Stimulated activated CD8-positive, alpha-beta memory T cell treated with anti-CD3 and anti-CD28 coated beads, Interleukin-15, amount 100 ng/mL, for 1 hour (primary cell): ENCODE results near the gene HOXD3.

Experiments used
- DNase-seq: peaks from one replicate; pipeline ENCODE4 v3.0.0-alpha.2; 2020; ENCODE audit warnings: low read depth

HOXD3 gene

DNA sequence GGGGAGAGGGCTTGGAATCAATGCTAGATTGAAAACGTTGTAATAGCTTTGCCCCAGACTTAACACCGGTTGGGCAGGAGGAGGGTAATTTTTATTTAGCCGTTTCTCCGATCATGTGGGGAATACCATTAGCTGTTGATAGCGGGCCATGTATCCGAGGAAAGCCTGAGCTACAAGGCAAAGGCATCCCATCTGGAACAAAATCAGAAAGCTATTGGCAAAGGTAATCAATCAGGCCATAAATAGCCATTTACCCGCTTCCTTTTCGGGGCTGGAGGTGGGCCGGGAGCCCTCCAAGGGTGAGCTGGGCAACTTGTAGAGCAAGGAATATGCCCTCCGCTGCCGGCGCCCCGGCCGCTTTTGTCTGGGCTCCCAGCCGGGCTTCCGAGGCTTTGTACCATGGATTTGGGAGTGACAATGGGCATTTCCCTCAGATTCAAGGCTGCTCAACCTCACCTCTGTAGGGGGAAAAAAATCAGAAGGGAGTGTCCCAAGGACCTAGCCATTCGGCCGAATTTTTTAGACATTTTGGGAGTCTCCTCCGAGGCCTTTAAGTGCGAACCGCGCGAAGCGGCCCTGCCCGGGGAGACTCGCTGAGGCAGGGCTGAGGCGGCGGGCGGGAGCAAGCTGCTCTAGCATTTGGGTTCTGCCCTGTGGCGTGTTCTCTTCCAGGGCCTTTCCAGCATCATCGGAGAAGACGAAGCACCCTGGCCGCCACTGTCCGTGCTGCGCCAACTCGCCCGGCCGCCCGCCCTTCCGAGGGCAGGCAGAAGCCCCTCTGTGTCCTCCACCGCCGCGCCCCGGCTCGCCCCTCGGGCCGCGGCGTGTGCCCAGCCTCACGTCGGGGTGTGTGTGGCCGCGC, 35.7 kb upstream of the HOXD3 start:
- DNase-seq = no peak

DNA sequence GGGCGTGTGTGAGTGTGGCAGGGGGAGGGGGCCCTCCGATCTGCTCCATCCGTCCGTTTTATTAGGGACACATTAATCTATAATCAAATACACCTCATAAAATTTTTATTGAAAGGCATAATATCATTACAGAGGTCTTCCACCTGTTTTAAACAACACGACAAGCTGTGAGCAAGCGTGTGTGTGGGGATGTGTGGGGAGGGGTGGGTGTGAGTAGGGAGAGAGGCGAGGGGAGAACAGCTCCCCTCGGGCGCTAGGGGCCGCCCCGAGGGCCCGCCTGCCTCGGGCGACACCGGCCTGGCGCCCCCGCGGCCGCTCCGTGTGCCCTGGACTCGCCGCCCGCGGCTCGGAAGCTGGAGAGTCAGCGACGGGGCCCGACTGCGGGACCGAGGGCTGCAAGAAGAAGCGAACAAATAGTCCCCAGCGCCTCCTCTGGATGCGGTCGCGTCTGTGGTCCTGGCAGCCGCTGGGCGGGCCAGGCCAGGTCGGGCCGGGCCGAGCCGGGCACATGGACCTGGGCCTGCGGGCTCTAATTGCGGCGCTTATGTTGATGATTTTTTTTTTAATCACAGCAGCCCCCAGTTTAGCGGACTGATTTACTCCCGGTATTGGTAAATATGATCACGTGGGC, 34.9 kb upstream of the HOXD3 start:
- no peak for DNase-seq

DNA sequence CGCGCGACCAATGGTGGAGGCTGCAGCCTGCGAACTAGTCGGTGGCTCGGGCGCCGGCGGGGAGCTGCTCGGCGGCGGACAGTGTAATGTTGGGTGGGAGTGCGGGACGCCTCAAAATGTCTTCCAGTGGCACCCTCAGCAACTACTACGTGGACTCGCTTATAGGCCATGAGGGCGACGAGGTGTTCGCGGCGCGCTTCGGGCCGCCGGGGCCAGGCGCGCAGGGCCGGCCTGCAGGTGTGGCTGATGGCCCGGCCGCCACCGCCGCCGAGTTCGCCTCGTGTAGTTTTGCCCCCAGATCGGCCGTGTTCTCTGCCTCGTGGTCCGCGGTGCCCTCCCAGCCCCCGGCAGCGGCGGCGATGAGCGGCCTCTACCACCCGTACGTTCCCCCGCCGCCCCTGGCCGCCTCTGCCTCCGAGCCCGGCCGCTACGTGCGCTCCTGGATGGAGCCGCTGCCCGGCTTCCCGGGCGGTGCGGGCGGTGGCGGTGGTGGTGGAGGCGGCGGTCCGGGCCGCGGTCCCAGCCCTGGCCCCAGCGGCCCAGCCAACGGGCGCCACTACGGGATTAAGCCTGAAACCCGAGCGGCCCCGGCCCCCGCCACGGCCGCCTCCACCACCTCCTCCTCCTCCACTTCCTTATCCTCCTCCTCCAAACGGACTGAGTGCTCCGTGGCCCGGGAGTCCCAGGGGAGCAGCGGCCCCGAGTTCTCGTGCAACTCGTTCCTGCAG, 34.3 kb upstream of the HOXD3 start, which contains the start of gene HOXD9:
TSS of gene HOXD9 (plus strand) at position 37 of the 728 bp plus-strand sequence. CDS start at position 87, 50 bp downstream.
- no peak for DNase-seq

DNA sequence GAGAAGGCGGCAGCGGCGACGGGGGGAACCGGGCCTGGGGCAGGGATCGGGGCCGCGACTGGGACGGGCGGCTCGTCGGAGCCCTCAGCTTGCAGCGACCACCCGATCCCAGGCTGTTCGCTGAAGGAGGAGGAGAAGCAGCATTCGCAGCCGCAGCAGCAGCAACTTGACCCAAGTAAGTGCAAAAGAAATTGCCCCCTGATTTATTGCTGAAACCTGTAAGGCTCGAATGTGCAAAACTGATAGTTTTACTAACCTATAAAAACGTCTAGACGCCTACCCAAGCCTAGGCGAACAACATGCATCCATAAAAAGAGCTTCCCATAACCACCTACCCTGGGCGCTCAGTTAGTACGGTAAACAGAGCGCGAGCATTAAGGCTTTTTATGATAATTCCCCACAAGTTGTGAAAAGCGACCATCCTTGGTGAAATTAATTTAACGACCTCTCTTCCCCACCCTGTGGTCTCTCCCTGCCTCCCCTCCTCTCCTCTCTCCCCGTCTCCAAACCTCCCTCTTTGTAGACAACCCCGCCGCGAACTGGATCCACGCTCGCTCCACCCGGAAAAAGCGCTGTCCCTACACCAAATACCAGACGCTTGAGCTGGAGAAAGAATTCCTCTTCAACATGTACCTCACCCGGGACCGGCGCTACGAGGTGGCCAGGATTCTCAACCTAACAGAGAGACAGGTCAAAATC, 33.5 kb upstream of the HOXD3 start:
- DNase-seq = no peak

DNA sequence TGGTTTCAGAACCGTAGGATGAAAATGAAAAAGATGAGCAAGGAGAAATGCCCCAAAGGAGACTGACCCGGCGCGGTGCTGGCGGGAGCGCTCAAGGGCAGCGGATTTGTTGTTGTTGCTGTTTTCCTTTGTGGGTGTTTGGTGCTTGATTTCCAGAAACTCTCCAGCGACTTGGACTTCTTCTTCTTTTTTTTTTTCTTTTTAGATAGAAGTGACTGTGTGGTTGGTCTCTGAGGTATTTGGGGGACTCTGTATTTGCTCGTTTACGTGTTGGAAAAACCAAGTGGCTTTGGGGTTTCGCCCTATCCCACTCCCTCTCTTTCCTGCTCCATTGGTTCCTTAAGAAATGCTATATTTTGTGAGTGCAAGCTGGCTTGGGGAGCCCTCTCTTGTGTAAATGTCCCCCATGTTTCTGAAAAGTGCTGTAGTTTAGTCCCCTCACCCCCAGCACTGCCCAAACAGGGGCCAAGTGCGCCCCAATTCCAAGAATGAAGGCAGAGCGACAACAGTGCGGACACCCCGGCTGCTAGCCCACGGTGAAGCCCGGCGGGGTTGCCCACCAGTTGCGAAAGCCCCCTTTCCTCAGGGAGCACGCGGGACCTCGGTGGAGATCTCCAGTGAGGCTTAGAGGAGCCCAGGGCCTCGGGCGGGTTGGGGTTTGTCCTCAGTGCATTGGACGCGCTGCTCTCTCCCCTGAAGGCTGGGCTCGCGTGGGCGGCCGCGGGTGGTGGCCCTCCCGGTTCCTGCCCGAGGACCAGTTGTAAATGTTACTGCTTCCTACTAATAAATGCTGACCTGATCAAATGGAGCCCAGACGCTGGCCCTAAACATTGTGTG, 32.8 kb upstream of the HOXD3 start:
- DNase-seq = no peak

DNA sequence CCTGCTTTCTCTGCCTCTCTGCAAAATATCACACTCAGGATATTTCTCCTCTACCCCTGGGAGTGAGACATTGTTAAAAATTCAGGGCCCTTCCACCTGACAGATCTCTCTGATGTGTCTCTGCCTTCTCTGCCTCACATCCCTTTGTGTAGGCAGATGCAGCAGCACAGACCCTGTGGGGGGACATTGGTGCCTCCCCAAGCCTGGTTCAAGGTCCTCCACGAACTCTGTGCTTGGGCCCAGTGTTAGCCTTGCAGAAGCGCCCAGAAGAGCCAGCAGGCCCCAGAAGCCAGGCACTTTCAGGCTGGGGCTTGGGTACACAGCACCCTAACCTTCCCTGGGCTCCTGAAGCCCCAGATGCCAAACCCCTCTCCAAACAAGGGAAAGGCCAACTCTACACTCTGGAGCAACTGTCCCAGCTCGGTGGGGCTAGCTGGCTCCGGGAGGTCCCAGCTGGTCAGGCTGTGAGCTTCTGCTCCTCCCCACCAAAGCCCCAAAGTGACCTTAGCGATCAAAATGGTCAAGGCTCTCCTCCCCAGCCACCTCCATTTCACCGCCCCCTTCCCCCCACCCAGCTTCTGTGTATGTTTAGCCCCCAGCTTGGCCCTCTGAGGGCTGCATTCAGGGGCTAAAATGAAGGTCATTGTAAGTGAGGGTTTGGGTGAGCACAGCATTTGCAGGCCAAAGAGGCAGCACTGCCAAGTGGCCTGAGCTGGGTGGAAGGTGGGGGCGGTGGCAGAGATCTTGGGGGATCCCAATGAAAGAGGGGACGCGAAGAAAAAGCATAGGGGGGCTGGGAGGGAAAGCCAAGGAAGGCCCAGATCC, 31.9 kb upstream of the HOXD3 start:
- DNase-seq = no peak

DNA sequence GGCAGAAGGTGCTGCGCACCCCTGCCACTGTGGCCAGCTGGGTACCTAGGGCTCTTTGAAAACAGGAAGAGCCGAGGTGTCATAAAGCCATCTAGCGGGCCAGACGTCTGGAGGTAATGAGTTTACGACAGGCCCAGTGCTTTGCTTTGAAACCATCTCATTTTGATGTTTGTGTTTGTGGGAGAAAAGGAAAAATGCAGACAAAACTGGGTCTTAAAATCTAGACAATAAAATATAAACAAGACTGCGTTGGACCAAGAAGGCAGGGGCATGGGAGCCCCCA, 31.4 kb upstream of the HOXD3 start:
- DNase-seq = no peak

DNA sequence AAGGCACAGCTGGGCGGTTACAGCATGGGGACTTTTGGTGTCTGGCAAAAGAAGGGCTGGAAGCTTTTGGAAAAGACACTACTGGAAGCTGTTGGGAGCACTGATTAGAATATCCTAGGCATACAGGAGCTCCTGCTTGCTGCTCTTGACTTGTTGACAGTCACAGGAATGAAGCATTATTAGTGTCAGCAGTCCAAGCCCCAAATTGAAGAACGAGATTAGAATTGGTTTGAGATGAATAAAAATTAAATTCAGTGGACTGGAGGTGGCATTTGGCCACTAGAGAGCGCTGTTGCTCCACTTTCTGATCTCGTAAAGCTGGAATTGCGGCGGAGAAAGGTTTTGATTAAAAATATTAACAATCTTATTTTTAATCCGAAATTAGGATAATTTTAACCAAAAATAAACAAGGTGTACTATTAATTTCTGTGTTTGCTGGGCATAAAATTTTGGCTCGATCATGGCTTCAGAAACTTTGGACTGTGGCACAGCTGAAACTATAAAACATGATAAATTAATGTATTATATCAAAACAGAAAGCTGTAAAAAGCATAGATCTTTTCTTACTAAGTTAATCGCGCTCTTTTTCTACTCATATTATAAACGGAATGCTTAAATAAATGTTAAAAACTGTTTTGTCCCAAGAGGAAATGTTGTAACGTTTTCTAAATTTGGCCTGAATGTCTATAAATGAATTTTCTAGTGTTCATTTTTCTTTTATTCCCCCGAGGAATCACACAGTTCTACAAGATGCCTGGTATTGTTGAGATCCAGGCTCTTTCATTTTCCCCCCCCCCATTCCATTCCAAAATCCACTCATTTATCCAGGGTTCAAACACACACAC, 30.0 kb upstream of the HOXD3 start:
- DNase-seq = peak; percentile 60

DNA sequence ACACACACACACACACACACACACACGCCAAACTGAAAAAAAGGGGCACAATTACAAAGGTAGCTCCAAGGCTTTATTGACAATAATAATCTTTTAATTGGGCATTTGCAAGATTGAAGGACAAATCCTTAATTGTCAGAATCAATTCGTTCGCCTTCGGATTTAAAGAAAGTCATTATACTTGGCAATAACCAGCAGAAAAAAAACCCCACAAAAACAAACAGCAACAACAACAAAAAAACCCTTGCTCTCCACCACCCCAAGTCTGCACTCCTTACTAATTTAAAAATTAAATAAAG, 29.4 kb upstream of the HOXD3 start:
- DNase-seq = no peak

DNA sequence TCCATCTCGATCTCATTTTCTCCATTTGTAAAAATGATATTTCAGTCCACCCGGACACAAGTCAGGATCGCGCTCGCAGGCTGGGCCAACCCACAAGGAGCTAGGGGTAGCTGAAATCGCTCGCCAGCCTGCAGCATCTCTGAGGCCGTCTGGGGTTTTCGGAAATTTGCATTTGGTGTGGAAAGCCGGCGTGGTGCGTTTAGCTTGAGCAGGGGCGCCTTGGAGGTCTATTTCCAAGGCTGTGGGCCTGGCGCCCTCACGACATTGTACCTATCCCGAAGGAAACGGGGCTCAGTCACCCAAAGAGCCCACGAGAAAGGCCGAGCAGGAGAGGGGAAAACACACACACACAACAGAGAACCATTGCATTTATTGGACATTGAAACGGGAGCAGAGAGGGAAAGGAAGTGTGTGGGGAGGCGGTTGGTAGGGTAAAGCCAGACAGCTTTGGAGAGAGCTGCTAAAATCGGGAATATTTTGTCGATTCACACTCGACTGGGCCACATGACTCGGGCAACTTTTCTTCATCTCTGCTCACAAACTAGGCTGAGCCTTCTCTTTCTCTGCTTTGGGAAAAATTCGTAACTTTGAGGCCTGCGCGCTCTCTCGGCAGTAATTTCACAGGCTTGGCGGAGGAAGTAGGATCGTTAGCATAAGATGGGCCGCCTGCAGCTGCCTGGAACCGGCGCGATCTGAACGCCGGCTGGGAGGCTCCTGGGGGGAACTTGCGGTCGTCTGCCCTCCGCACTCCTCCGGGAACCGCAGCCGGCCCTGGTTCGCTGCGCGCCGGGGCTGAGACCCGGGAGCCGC, 28.7 kb upstream of the HOXD3 start:
- DNase-seq = no peak

DNA sequence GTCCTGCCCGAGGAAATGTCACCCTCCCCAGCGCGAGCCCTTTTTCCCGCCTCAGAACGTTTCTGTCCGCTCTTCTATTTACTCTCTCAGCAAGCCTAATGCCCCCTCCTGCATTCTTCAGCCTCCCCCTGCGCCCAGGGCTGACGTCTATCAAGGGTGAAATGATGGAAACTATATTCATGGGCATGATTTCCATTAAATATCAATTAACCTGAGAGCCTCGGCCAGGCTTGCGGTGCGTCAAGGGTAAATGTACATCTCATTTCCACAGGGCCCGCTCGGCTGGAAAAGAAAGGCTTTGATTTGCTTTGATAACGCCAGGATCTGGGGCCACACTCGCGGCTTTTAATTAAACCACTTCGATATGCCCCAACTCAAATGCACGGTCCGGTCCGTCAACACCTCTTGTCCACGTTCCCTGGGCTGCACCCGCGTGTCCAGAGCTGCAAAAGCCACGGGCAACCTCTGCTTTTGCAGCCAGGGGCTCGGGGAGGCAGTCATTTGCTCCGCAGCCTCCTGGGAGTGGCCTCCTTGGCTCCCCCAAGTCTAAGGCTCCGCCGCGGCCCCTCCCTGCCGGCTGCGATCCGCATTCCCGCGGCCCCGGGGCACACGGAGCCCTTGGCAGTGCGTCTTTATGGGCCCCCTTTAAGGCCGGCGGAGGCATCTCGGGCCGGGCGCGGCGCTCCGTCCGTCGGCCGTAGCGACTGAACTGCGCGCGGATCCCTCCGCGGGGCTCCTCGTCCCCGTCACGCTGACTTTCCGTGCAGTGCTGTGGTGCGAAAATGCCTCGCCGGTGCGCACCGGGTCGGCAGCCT, 27.9 kb upstream of the HOXD3 start, which contains the start of gene HOXD8:
TSS of gene HOXD8 (plus strand) at position 724 of the 815 bp plus-strand sequence. CDS start 662 bp downstream, outside the sequence.
- DNase-seq = no peak

DNA sequence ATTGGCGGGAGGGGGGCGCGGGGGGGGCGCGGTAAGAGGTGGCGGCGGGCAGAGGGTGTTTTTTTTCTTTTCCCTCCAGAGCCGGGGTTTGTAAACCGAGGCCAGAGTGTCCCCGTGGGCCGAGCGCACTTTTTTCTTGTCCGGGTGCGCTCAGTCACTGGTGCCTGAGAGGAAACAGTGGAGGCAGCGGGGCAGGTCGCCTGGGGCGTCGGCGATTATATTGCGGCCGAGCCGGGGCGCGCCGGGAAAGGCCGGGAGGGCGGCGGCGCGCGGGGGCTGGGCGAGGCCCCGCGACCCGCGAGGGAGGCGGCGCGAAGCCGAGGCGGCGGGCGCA, 27.3 kb upstream of the HOXD3 start:
- no peak for DNase-seq

DNA sequence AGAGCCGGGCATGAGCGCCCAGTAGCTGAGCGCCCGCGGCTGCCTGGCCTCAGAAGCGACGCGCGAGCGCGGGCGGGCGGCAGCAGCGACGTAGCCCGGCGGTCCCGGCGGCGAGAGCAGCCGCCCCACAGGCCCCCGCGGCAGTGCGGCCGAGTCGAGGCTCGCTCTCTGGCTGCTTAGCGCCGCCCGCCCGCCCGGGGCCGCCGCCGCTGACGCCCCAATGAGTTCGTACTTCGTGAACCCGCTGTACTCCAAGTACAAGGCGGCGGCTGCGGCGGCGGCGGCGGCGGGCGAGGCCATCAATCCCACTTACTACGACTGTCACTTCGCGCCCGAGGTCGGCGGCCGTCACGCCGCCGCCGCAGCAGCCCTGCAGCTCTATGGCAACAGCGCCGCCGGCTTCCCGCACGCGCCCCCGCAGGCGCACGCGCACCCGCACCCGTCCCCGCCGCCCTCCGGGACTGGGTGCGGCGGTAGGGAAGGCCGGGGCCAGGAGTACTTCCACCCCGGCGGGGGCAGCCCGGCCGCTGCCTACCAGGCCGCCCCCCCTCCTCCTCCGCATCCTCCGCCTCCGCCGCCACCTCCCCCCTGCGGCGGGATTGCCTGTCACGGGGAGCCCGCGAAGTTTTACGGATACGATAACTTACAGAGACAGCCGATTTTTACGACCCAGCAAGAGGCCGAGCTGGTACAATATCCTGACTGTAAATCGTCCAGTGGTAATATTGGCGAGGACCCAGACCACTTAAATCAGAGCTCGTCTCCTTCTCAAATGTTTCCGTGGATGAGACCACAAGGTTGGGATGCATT, 26.8 kb upstream of the HOXD3 start:
- no peak for DNase-seq

DNA sequence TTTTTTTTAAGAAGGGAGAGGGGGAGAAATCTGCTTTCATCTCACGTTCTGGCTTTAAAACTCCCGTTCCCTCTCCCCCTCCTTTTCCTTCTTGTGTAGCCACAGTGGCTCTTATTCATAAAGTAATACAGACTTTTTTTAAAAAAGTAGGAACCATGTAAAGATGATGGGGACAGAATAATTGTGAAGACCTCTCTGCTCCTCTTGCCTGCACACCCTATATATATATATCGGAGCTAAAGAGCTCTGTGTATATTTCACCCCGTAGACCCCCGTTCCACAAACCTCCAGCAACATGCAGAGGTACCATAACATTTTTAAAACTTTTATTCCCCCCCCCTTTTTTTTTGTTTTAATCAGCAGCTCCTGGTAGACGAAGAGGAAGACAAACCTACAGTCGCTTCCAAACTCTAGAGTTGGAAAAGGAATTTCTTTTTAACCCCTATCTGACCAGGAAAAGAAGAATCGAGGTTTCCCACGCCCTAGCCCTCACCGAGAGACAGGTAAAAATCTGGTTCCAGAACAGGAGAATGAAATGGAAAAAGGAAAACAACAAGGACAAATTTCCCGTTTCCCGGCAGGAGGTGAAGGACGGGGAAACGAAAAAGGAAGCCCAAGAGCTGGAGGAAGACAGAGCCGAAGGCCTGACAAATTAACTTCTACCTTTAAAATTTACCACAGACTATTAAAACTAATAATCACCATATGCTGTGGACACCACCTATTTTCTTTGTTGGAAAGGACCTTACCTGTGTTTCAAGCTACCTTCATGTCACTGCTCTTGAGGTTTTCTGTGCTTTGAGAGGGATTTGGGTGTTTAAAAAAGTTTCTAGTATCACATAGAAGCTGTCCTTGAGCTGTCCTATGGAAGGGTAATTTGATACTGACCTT, 25.9 kb upstream of the HOXD3 start:
- DNase-seq = no peak

DNA sequence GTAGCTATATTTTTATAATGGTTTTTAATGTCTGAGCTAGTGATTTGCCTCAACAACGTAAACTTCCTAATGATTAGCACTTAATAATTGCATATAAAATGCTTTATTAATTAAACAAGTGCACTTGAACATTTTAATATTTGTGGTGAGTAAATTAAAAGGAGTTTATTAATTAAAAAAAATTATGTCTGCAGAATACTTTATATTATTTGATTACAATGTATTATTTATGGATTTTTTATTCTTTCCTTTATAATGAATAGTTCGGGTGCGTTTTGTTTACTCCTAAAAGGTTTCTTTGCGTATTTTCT, 25.3 kb upstream of the HOXD3 start:
- DNase-seq = no peak
